GM18861 (cell line): ENCODE measurements around the gene DMBT1.

Experiments used
- ATAC-seq: cut with Tn5 transposase; IDR thresholded peaks from one replicate; pipeline ENCODE4 v1.9.1; 2021; ENCODE audit not compliant: unreplicated experiment

DMBT1 gene

GRCh38 chr10:122643931-122644534 is 83.5 kb downstream of the DMBT1 start:
- no peak for ATAC-seq

- no peak for ATAC-seq
Measured at GRCh38 chr10:122646511-122647382, 86.2 kb downstream of the DMBT1 start.

- ATAC-seq = no peak
Measured at GRCh38 chr10:122647383-122647968, 86.9 kb downstream of the DMBT1 start.

GRCh38 chr10:122648599-122649428 is 88.3 kb downstream of the DMBT1 start:
- ATAC-seq = no peak

- no peak for ATAC-seq
Measured at GRCh38 chr10:122649903-122650302, 89.3 kb downstream of the DMBT1 start.

- ATAC-seq = no peak
Measured at GRCh38 chr10:122650331-122650730, 89.8 kb downstream of the DMBT1 start.

GRCh38 chr10:122655524-122656307 is 95.2 kb downstream of the DMBT1 start:
- no peak for ATAC-seq

GRCh38 chr10:122656308-122656705 is 95.8 kb downstream of the DMBT1 start:
- no peak for ATAC-seq

GRCh38 chr10:122656741-122657140 is 96.2 kb downstream of the DMBT1 start:
- no peak for ATAC-seq

- no peak for ATAC-seq
Measured at GRCh38 chr10:122657255-122657654, 96.7 kb downstream of the DMBT1 start.

- ATAC-seq = no peak
Measured at GRCh38 chr10:122657729-122658128, 97.2 kb downstream of the DMBT1 start.

- ATAC-seq = no peak
Measured at GRCh38 chr10:122658356-122659049, 97.9 kb downstream of the DMBT1 start.

- no peak for ATAC-seq
Measured at GRCh38 chr10:122659126-122659525, 98.6 kb downstream of the DMBT1 start.

GRCh38 chr10:122659651-122660050 is 99.1 kb downstream of the DMBT1 start:
- ATAC-seq = no peak

- no peak for ATAC-seq
Measured at GRCh38 chr10:122660696-122661095, 100.1 kb downstream of the DMBT1 start.

GRCh38 chr10:122662231-122662630 is 101.7 kb downstream of the DMBT1 start:
- ATAC-seq = no peak

- no peak for ATAC-seq
Measured at GRCh38 chr10:122663516-122664130, 103.1 kb downstream of the DMBT1 start.

GRCh38 chr10:122664501-122664900 is 103.9 kb downstream of the DMBT1 start:
- ATAC-seq = no peak

- ATAC-seq = no peak
Measured at GRCh38 chr10:122665329-122665860, 104.8 kb downstream of the DMBT1 start.
